HCT116 (cell line): ENCODE data around the gene CRTC1. TPM values are rescaled to one million over a fixed set of nuclear protein-coding genes. Genes with fewer than 3 reads are reported as not detected.

Experiments
- ATAC-seq: fragments of 200-7000 bp; cut with Tn5 transposase; 2 replicates; pipeline ENCODE4 v1.9.1; 2020; ENCODE audit warnings: mild to moderate bottlenecking, moderate library complexity
- BruUV-seq: library from RNA; stranded (reverse); fragments of 400-500 nt; replicated peaks from 2 replicates; lab custom pipeline; 2021; lab: Mats Ljungman, UMichigan
- CTCF ChIA-PET: fragments of 300-600 bp; sonication (Branson Sonifier 250); formaldehyde crosslinking; loops from one replicate; lab custom pipeline; 2021; ENCODE audit warnings: antibody characterized with exemption; lab: Charles Lee
- POLR2A ChIA-PET: fragments of 300-600, 350-600 bp; sonication (Branson Sonifier 250); formaldehyde crosslinking; loops from one replicate; lab custom pipeline; 2021; ENCODE audit warnings: antibody characterized with exemption; lab: Charles Lee
- RAD21 ChIA-PET, 2 experiments: fragments of 300-600 bp; sonication (Branson Sonifier 250); formaldehyde crosslinking; loops; one replicate each; lab custom pipeline; 2023; ENCODE audit warnings: low total read pairs in 2 of 2; ENCODE audit not compliant: uncharacterized antibody in 2 of 2, unreplicated experiment in 2 of 2, low non-redundant PET in 1 of 2; lab: Charles Lee
- DNase-seq: peaks from one replicate; pipeline ENCODE4 v3.0.0-alpha.2; 2010; ENCODE audit warnings: low read depth, low spot score
- H2AFZ ChIP-seq: fragments of 200-600 bp; shearing (Covaris generic), sonication (generic); 2 replicates; pipeline ENCODE4 v1.6.1; 2017; ENCODE audit warnings: low read depth, mixed run types, mixed read lengths, antibody characterized with exemption, low read length; ENCODE audit not compliant: poor library complexity, severe bottlenecking
- H3K27ac ChIP-seq: 2 replicates; pipeline ENCODE4 v1.5.1; 2012; ENCODE audit warnings: low read depth, low read length
- H3K27me3 ChIP-seq: fragments of 200-600 bp; sonication (generic); 2 replicates; pipeline ENCODE4 v1.6.1; 2016; ENCODE audit warnings: mixed run types, low read length, mixed read lengths; ENCODE audit not compliant: insufficient read depth
- H3K36me3 ChIP-seq, 2 experiments: fragments of 200-500 bp in 1 of 2; fragments of 200-600 bp in 1 of 2; sonication (Bioruptor generic) in 1 of 2; sonication (generic) in 1 of 2; 2 replicates each; pipeline versions ENCODE4 v1.5.1 to v1.6.1; 2014 to 2016; ENCODE audit warnings: low read length in 2 of 2, inconsistent platforms in 1 of 2, mixed read lengths in 1 of 2, mixed run types in 1 of 2; ENCODE audit not compliant: insufficient read depth in 2 of 2, control insufficient read depth in 1 of 2
- H3K4me1 ChIP-seq, 2 experiments: fragments of 200-600 bp in 1 of 2; sonication (generic) in 1 of 2; 2 replicates each; pipeline versions ENCODE4 v1.5.1 to v1.6.1; 2012 to 2017; ENCODE audit warnings: low read length in 2 of 2, inconsistent platforms in 1 of 2, mild to moderate bottlenecking in 1 of 2, mixed read lengths in 1 of 2, mixed run types in 1 of 2, moderate library complexity in 1 of 2; ENCODE audit not compliant: insufficient read depth in 2 of 2, control insufficient read depth in 1 of 2
- H3K4me2 ChIP-seq: fragments of 200-600 bp; sonication (generic); 2 replicates; pipeline ENCODE4 v1.6.1; 2017; ENCODE audit warnings: mixed run types, low read length, mixed read lengths
- H3K4me3 ChIP-seq, 2 experiments: fragments of 200-600 bp in 1 of 2; sonication (generic) in 1 of 2; replicated peaks in 1 of 2; 2 replicates each; pipeline ENCODE4 v1.5.1; 2011 to 2016; ENCODE audit warnings: low read length in 2 of 2, control low read depth in 1 of 2, low read depth in 1 of 2, mild to moderate bottlenecking in 1 of 2, mixed read lengths in 1 of 2, mixed run types in 1 of 2
- H3K79me2 ChIP-seq: fragments of 200-600 bp; sonication (generic); 2 replicates; pipeline ENCODE4 v1.6.1; 2017; ENCODE audit warnings: mild to moderate bottlenecking, mixed run types, low read length, moderate library complexity, mixed read lengths; ENCODE audit not compliant: insufficient read depth
- H3K9ac ChIP-seq: fragments of 200-600 bp; sonication (generic); 2 replicates; pipeline ENCODE4 v1.6.1; 2016; ENCODE audit warnings: low read length, mixed read lengths
- H3K9me2 ChIP-seq: fragments of 200-600 bp; sonication (generic), shearing (Covaris generic); 2 replicates; pipeline ENCODE4 v1.6.1; 2017; ENCODE audit warnings: mixed run types, mild to moderate bottlenecking, moderate library complexity; ENCODE audit not compliant: insufficient read depth
- H3K9me3 ChIP-seq, 2 experiments: fragments of 200-500 bp in 1 of 2; fragments of 200-600 bp in 1 of 2; sonication (Bioruptor generic) in 1 of 2; sonication (generic) in 1 of 2; 2 replicates each; pipeline ENCODE4 v1.6.1; 2014 to 2017; ENCODE audit warnings: low read length in 2 of 2, mixed read lengths in 2 of 2, inconsistent platforms in 1 of 2, low read depth in 1 of 2, mild to moderate bottlenecking in 1 of 2, mixed run types in 1 of 2, moderate library complexity in 1 of 2; ENCODE audit not compliant: control insufficient read depth in 1 of 2, insufficient read depth in 1 of 2
- H4K20me1 ChIP-seq: fragments of 200-600 bp; sonication (generic), shearing (Covaris generic); 2 replicates; pipeline ENCODE4 v1.6.1; 2017; ENCODE audit warnings: mixed run types, mild to moderate bottlenecking, moderate library complexity; ENCODE audit not compliant: insufficient read depth
- CBX3 ChIP-seq: IDR thresholded peaks from 2 replicates; pipeline ENCODE4 v1.6.1; 2012; ENCODE audit warnings: low read depth
- CEBPB ChIP-seq: IDR thresholded peaks from 2 replicates; pipeline ENCODE4 v1.6.1; 2012; ENCODE audit warnings: low read depth
- EZH2phosphoT487 ChIP-seq: fragments of 200-600 bp; IDR thresholded peaks from 2 replicates; pipeline ENCODE4 v1.6.1; 2018; ENCODE audit warnings: antibody characterized with exemption, borderline replicate concordance
- FOSL1 ChIP-seq: IDR thresholded peaks from 2 replicates; pipeline ENCODE4 v1.6.1; 2012; ENCODE audit warnings: low read depth
- JUND ChIP-seq: IDR thresholded peaks from 2 replicates; pipeline ENCODE4 v1.6.1; 2012
- POLR2AphosphoS5 ChIP-seq: IDR thresholded peaks from 2 replicates; pipeline ENCODE4 v1.6.1; 2011; ENCODE audit warnings: mild to moderate bottlenecking, low read depth, low read length, moderate library complexity
- RAD21 ChIP-seq: IDR thresholded peaks from 2 replicates; pipeline ENCODE4 v1.6.1; 2012; ENCODE audit warnings: low read depth, mild to moderate bottlenecking
- SIN3A ChIP-seq: IDR thresholded peaks from 2 replicates; pipeline ENCODE4 v1.6.1; 2012; ENCODE audit warnings: low read depth
- SP1 ChIP-seq: IDR thresholded peaks from 2 replicates; pipeline ENCODE4 v1.6.1; 2012; ENCODE audit warnings: low read depth
- TCF7L2 ChIP-seq: IDR thresholded peaks from 2 replicates; pipeline ENCODE4 v1.7.0; 2011; ENCODE audit warnings: borderline replicate concordance, inconsistent platforms; ENCODE audit not compliant: insufficient read depth, insufficient read length; ENCODE audit errors: extremely low read depth
- ZNF274 ChIP-seq: fragments of 200-500 bp; sonication (Bioruptor generic); IDR thresholded peaks from 2 replicates; pipeline ENCODE4 v1.6.1; 2014; ENCODE audit warnings: mild to moderate bottlenecking, low read depth, low read length, inconsistent platforms
- intact Hi-C: fragments of 100-400 bp; cut with micrococcal nuclease; formaldehyde crosslinking; loops from 2 replicates; pipeline ENCODE4 v1.10.0; 2022
- total RNA-seq: library from RNA; stranded (reverse); gene quantifications from one replicate; pipeline ENCODE4 v1.2.1, GENCODE V29; 2021; ENCODE audit not compliant: unreplicated experiment
- TF ChIP-seq, protein P1 (sequence below): IDR thresholded peaks from 2 replicates; pipeline ENCODE4 v1.6.1; 2011; ENCODE audit warnings: mild to moderate bottlenecking, low read length, moderate library complexity; ENCODE audit not compliant: insufficient replicate concordance; ENCODE audit errors: extremely low read depth
- TF ChIP-seq, protein P2 (sequence below): IDR thresholded peaks from 2 replicates; pipeline ENCODE4 v1.6.1; 2012; ENCODE audit warnings: low read depth

The CRTC1 gene
- total RNA-seq, 1 experiment from 2014 or later = 14.9 TPM

DNA sequence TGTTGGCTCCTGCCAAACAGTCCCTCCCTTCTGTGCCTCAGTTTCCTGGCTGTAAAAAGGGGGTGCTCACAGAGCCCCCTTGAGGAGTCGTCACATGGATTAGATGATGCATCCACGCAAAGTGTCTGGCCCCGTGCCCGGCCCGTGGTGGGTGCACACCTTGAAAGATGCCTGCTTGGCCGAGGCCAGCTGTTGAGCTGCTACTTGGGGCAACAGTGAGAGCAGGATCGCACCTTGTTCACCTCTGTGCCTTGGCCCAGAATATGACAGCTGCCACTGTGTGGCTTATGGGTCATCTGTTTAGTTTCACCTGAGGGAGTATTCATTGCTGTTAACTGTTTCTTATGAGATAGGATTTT, 17.7 kb downstream of the CRTC1 start:
- intact Hi-C loops = no loop called here
- H3K4me1 ChIP-seq = no peaks in the 10 kb centered on the region
- H3K79me2 ChIP-seq = no peaks in the 10 kb centered on the region
- no peak overlapping the region for H2AFZ ChIP-seq
- ChIA-PET RAD21 (no interaction called here), POLR2A (no interaction called here), CTCF (no interaction called here)
- DNase-seq (no peak), ATAC-seq (no peak)
- no TSS peak for BruUV-seq
- H3K9ac ChIP-seq = no peak overlapping the region
- no peaks in the 10 kb centered on the region for H3K36me3 ChIP-seq
- no peaks in the 10 kb centered on the region for H4K20me1 ChIP-seq
- no peak overlapping the region for H3K27ac ChIP-seq
- H3K27me3 ChIP-seq = no peaks in the 10 kb centered on the region
- TF ChIP-seq JUND = no peak
- TF ChIP-seq ZNF274 = no peak
- TF ChIP-seq CBX3 = no peak
- TF ChIP-seq SIN3A = no peak
- TF ChIP-seq, protein P1, sequence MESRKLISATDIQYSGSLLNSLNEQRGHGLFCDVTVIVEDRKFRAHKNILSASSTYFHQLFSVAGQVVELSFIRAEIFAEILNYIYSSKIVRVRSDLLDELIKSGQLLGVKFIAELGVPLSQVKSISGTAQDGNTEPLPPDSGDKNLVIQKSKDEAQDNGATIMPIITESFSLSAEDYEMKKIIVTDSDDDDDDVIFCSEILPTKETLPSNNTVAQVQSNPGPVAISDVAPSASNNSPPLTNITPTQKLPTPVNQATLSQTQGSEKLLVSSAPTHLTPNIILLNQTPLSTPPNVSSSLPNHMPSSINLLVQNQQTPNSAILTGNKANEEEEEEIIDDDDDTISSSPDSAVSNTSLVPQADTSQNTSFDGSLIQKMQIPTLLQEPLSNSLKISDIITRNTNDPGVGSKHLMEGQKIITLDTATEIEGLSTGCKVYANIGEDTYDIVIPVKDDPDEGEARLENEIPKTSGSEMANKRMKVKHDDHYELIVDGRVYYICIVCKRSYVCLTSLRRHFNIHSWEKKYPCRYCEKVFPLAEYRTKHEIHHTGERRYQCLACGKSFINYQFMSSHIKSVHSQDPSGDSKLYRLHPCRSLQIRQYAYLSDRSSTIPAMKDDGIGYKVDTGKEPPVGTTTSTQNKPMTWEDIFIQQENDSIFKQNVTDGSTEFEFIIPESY = no peak
- TF ChIP-seq RAD21 = no peak
- no peak for TF ChIP-seq CEBPB
- TF ChIP-seq EZH2phosphoT487 = no peak
- no peak for TF ChIP-seq FOSL1
- TF ChIP-seq POLR2AphosphoS5 = no peak
- TF ChIP-seq, protein P2, sequence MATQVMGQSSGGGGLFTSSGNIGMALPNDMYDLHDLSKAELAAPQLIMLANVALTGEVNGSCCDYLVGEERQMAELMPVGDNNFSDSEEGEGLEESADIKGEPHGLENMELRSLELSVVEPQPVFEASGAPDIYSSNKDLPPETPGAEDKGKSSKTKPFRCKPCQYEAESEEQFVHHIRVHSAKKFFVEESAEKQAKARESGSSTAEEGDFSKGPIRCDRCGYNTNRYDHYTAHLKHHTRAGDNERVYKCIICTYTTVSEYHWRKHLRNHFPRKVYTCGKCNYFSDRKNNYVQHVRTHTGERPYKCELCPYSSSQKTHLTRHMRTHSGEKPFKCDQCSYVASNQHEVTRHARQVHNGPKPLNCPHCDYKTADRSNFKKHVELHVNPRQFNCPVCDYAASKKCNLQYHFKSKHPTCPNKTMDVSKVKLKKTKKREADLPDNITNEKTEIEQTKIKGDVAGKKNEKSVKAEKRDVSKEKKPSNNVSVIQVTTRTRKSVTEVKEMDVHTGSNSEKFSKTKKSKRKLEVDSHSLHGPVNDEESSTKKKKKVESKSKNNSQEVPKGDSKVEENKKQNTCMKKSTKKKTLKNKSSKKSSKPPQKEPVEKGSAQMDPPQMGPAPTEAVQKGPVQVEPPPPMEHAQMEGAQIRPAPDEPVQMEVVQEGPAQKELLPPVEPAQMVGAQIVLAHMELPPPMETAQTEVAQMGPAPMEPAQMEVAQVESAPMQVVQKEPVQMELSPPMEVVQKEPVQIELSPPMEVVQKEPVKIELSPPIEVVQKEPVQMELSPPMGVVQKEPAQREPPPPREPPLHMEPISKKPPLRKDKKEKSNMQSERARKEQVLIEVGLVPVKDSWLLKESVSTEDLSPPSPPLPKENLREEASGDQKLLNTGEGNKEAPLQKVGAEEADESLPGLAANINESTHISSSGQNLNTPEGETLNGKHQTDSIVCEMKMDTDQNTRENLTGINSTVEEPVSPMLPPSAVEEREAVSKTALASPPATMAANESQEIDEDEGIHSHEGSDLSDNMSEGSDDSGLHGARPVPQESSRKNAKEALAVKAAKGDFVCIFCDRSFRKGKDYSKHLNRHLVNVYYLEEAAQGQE = no peak
- TF ChIP-seq SP1 = no peak
- no peak for TF ChIP-seq TCF7L2
- H3K4me2 ChIP-seq = no peak overlapping the region
- no peaks in the 10 kb centered on the region for H3K9me2 ChIP-seq
- no peak overlapping the region for H3K4me3 ChIP-seq
- H3K9me3 ChIP-seq = no peaks in the 10 kb centered on the region
